Stimulated activated CD4-positive, alpha-beta T cell treated with anti-CD3 and anti-CD28 coated beads, TNF-alpha, amount 100 ng/mL, for 1 hour (primary cell): ENCODE data around the gene CTSD.

Experiments
- DNase-seq, 3 donors: peaks; one replicate each; pipeline ENCODE4 v3.0.0-alpha.2; 2020; ENCODE audit warnings: low read depth in 3 of 3, low spot score in 1 of 3

Gene CTSD

GRCh38 chr11:1756791-1757771, 6.6 kb downstream of the CTSD start:
- no peak for DNase-seq

GRCh38 chr11:1755692-1756561, 7.8 kb downstream of the CTSD start:
- no peak for DNase-seq

- DNase-seq, result no peak
These were observed 8.4 kb downstream of the CTSD start for GRCh38 chr11:1755344-1755691.

- no peak for DNase-seq
These were observed 9.2 kb downstream of the CTSD start for GRCh38 chr11:1754376-1755150.

- DNase-seq, result no peak
These were observed 9.8 kb downstream of the CTSD start for GRCh38 chr11:1753929-1754305.

GRCh38 chr11:1753229-1753928, 10.3 kb downstream of the CTSD start:
- DNase-seq, result no peak

GRCh38 chr11:1752907-1753228, 10.9 kb downstream of the CTSD start:
- DNase-seq, result no peak

- DNase-seq, result no peak
These were observed 11.5 kb downstream of the CTSD start for GRCh38 chr11:1751999-1752906.

GRCh38 chr11:1751531-1751921, 12.2 kb downstream of the CTSD start:
- no peak for DNase-seq

GRCh38 chr11:1750840-1751530, 12.7 kb downstream of the CTSD start:
- no peak for DNase-seq

- no peak for DNase-seq
These were observed 13.3 kb downstream of the CTSD start, which contains the start of gene IFITM10 for GRCh38 chr11:1750481-1750839. Gene IFITM10, minus strand, starts transcription at chr11:1750595. Its CDS starts 153 bp downstream, at chr11:1750442.

GRCh38 chr11:1749395-1750351, 14.1 kb downstream of the CTSD start:
- no peak for DNase-seq

- DNase-seq, result no peak
These were observed 14.9 kb downstream of the CTSD start for GRCh38 chr11:1748636-1749394.

- no peak for DNase-seq
These were observed 15.7 kb downstream of the CTSD start for GRCh38 chr11:1747753-1748635.

GRCh38 chr11:1746956-1747752, 16.6 kb downstream of the CTSD start:
- no peak for DNase-seq
